Globus pallidus (tissue), 1 donor: ENCODE results near the gene RAMACL.
"Not testable (repeated sequence)": the region's sequence is repeated elsewhere in the genome, so short reads cannot be mapped to it uniquely, and the experiment has no call there.

ENCODE experiments used
- DNase-seq: peaks from one replicate; pipeline ENCODE4 v3.0.0-alpha.2; 2015; ENCODE audit warnings: low spot score

The RAMACL gene

GRCh38 chr6:166596776-166597507, 10.5 kb upstream of the RAMACL start:
- DNase-seq = no peak

- DNase-seq = no peak
These were observed 9.5 kb upstream of the RAMACL start for GRCh38 chr6:166595949-166596348.

GRCh38 chr6:166595061-166595780, 8.7 kb upstream of the RAMACL start:
- DNase-seq = no peak

GRCh38 chr6:166592821-166593220, 6.3 kb upstream of the RAMACL start:
- DNase-seq = no peak

- no peak for DNase-seq
These were observed 5.6 kb upstream of the RAMACL start for GRCh38 chr6:166591961-166592520.

GRCh38 chr6:166591026-166591425, 4.5 kb upstream of the RAMACL start:
- no peak for DNase-seq

- no peak for DNase-seq
These were observed 3.5 kb upstream of the RAMACL start for GRCh38 chr6:166589786-166590574.

GRCh38 chr6:166589337-166589731, 2.9 kb upstream of the RAMACL start:
- DNase-seq = no peak

- no peak for DNase-seq
These were observed 2.3 kb upstream of the RAMACL start for GRCh38 chr6:166588691-166589336.

- DNase-seq = no peak
These were observed 1.3 kb upstream of the RAMACL start for GRCh38 chr6:166587631-166588413.

- no peak for DNase-seq
These were observed 1.5 kb downstream of the RAMACL start for GRCh38 chr6:166584853-166585429.

- DNase-seq = no peak
These were observed 2.3 kb downstream of the RAMACL start for GRCh38 chr6:166584155-166584554.

GRCh38 chr6:166583230-166583965, 3.1 kb downstream of the RAMACL start:
- DNase-seq = no peak

GRCh38 chr6:166582258-166582657, 4.2 kb downstream of the RAMACL start:
- DNase-seq = no peak

GRCh38 chr6:166581801-166582200, 4.7 kb downstream of the RAMACL start:
- DNase-seq = not testable (repeated sequence)

- no peak for DNase-seq
These were observed 5.4 kb downstream of the RAMACL start for GRCh38 chr6:166581091-166581511.

GRCh38 chr6:166580076-166581050, 6.1 kb downstream of the RAMACL start:
- DNase-seq = no peak

- no peak for DNase-seq
These were observed 7.1 kb downstream of the RAMACL start for GRCh38 chr6:166579237-166579850.
